ENCODE results near the gene HLF. TPM values are rescaled to one million over a fixed set of nuclear protein-coding genes. Genes with fewer than 3 reads are reported as not detected.

Gene HLF
- total RNA-seq, 1 donor from 2014 or later = 0.69 TPM

DNA sequence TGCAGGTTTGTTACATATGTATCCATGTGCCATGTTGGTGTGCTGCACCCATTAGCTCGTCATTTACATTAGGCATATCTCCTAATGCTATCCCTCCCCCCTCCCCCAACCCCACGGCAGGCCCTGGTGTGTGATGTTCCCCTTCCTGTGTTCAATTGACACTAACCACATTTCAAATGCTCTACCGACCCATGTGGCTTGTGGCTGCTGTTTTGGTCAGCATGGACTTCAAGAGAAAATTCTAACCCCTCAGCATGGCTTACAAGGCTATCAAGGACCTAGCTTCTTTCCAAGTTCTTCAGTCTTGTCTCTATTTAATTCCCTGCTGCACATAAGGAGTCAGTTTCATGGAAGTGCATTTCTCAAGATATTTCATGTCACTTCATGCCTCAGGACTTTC lies 103.9 kb downstream of the HLF start:
- peaks cover 3% of the 10 kb centered on the region for H3K9me3 Mint-ChIP-seq
- DNase-seq = no peak
- no peak overlapping the region for H3K27ac Mint-ChIP-seq
- peaks cover 2% of the 10 kb centered on the region for H3K4me1 Mint-ChIP-seq
- CTCF ChIA-PET = no interaction called here
- TF ChIP-seq, protein P1, sequence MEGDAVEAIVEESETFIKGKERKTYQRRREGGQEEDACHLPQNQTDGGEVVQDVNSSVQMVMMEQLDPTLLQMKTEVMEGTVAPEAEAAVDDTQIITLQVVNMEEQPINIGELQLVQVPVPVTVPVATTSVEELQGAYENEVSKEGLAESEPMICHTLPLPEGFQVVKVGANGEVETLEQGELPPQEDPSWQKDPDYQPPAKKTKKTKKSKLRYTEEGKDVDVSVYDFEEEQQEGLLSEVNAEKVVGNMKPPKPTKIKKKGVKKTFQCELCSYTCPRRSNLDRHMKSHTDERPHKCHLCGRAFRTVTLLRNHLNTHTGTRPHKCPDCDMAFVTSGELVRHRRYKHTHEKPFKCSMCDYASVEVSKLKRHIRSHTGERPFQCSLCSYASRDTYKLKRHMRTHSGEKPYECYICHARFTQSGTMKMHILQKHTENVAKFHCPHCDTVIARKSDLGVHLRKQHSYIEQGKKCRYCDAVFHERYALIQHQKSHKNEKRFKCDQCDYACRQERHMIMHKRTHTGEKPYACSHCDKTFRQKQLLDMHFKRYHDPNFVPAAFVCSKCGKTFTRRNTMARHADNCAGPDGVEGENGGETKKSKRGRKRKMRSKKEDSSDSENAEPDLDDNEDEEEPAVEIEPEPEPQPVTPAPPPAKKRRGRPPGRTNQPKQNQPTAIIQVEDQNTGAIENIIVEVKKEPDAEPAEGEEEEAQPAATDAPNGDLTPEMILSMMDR (IDR thresholded peaks at IDR 0.05) = no peak
- no peak for ATAC-seq (ENCODE audit: low read depth)
- no peaks in the 10 kb centered on the region for H3K36me3 Mint-ChIP-seq (ENCODE audit: low read depth)
- POLR2A ChIA-PET = no interaction called here
- no peaks in the 10 kb centered on the region for H3K27me3 Mint-ChIP-seq
- H3K4me3 Mint-ChIP-seq = no peak overlapping the region
- intact Hi-C loops (cut with micrococcal nuclease) = no loop called here

Other genes starting within 250 kb of the HLF start
- gene MMD, start 156.9 kb downstream of the HLF start, total RNA-seq = 45.5 and 46.3 TPM in 2 replicates
- gene SMIM36, start 246.5 kb downstream of the HLF start, total RNA-seq = not detected in 2 replicates